Panc1 (cell line): ENCODE measurements around the gene CD96.

ENCODE experiments used
- CTCF ChIP-seq: fragments of 450-650 bp; IDR thresholded peaks from 2 replicates; pipeline ENCODE4 v1.5.1; 2017; ENCODE audit warnings: mild to moderate bottlenecking
- POLR2AphosphoS5 ChIP-seq: IDR thresholded peaks from 2 replicates; pipeline ENCODE4 v1.6.1; 2012; ENCODE audit warnings: mild to moderate bottlenecking, low read depth, low read length, moderate library complexity
- SIN3A ChIP-seq: IDR thresholded peaks from 2 replicates; pipeline ENCODE4 v1.6.1; 2012; ENCODE audit warnings: low read depth, mild to moderate bottlenecking, low read length, moderate library complexity, borderline replicate concordance; ENCODE audit not compliant: insufficient read depth
- TCF7L2 ChIP-seq: IDR thresholded peaks from 2 replicates; pipeline ENCODE4 v1.6.1; 2011; ENCODE audit warnings: mild to moderate bottlenecking, low read depth, low read length, inconsistent platforms
- TF ChIP-seq, protein P1 (sequence below), 2 experiments: IDR thresholded peaks; 2 replicates each; pipeline ENCODE4 v1.6.1; 2011 to 2012; ENCODE audit warnings: low read depth in 2 of 2, control low read depth in 1 of 2, low read length in 1 of 2, mild to moderate bottlenecking in 1 of 2, moderate library complexity in 1 of 2; ENCODE audit not compliant: insufficient read depth in 1 of 2

DNA sequence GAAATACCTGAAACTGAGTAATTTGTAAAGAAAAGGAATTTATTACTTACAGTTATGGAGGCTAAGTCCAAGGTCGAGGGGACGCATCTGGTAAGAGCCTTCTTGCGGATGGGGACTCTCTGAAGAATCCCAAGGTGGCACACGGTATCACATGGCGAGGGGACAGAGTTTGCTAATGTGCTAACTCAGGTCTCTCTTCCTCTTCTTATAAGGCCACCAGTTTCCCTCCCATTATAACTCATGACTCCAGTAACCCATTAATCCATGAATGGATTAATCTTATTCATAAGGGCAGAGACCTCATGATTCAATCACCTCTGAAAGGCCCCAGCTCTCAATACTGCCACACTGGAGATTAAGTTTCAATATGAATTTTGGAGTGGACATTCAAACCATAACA lies 37.5 kb downstream of the CD96 start:
- TF ChIP-seq CTCF, result no peak
- TF ChIP-seq, protein P1, sequence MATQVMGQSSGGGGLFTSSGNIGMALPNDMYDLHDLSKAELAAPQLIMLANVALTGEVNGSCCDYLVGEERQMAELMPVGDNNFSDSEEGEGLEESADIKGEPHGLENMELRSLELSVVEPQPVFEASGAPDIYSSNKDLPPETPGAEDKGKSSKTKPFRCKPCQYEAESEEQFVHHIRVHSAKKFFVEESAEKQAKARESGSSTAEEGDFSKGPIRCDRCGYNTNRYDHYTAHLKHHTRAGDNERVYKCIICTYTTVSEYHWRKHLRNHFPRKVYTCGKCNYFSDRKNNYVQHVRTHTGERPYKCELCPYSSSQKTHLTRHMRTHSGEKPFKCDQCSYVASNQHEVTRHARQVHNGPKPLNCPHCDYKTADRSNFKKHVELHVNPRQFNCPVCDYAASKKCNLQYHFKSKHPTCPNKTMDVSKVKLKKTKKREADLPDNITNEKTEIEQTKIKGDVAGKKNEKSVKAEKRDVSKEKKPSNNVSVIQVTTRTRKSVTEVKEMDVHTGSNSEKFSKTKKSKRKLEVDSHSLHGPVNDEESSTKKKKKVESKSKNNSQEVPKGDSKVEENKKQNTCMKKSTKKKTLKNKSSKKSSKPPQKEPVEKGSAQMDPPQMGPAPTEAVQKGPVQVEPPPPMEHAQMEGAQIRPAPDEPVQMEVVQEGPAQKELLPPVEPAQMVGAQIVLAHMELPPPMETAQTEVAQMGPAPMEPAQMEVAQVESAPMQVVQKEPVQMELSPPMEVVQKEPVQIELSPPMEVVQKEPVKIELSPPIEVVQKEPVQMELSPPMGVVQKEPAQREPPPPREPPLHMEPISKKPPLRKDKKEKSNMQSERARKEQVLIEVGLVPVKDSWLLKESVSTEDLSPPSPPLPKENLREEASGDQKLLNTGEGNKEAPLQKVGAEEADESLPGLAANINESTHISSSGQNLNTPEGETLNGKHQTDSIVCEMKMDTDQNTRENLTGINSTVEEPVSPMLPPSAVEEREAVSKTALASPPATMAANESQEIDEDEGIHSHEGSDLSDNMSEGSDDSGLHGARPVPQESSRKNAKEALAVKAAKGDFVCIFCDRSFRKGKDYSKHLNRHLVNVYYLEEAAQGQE (IDR thresholded peaks at IDR 0.05; ENCODE audit: insufficient read depth in 1 of 2, low read depth in 2 of 2, low read length in 1 of 2), result no peak
- no peak for TF ChIP-seq POLR2AphosphoS5
- TF ChIP-seq SIN3A, result no peak
- TF ChIP-seq TCF7L2, result no peak
